Measurements from ENCODE around the gene DYNLT2B. TPM values are rescaled to one million over a fixed set of nuclear protein-coding genes. Genes with fewer than 3 reads are reported as not detected.
A peak's percentile ranks its signal among the peaks of the same experiment; 100 is the strongest.

DYNLT2B gene
- total RNA-seq, 1 donor from 2014 or later: 18.5 TPM

GRCh38 chr3:196355668-196356067 lies 37.6 kb upstream of the DYNLT2B start:
- Mint-ChIP-seq H3K4me1 (no peaks in the 10 kb centered on the region), H3K36me3 (peaks cover 61% of the 10 kb centered on the region), H3K9me3 (peaks cover 4% of the 10 kb centered on the region), H3K4me3 (no peak overlapping the region), H3K27me3 (ENCODE audit: low read depth) (no peaks in the 10 kb centered on the region), H3K27ac (no peak overlapping the region)
- no peak for TF ChIP-seq CTCF (IDR thresholded peaks at IDR 0.05; ENCODE audit: unreplicated experiment)
- no peak for DNase-seq (ENCODE audit: low spot score in 2 of 2, unreplicated experiment in 2 of 2)

- H3K36me3 Mint-ChIP-seq: peaks cover 62% of the 10 kb centered on the region
- no peaks in the 10 kb centered on the region for H3K27me3 Mint-ChIP-seq (ENCODE audit: low read depth)
- H3K9me3 Mint-ChIP-seq: no peaks in the 10 kb centered on the region
- TF ChIP-seq CTCF (IDR thresholded peaks at IDR 0.05; ENCODE audit: unreplicated experiment): no peak
- H3K4me1 Mint-ChIP-seq: no peaks in the 10 kb centered on the region
- H3K4me3 Mint-ChIP-seq: no peak overlapping the region
- H3K27ac Mint-ChIP-seq: no peak overlapping the region
- no peak for DNase-seq (ENCODE audit: low spot score in 2 of 2, unreplicated experiment in 2 of 2)
These were observed 36.1 kb upstream of the DYNLT2B start for GRCh38 chr3:196354132-196354531.

- Mint-ChIP-seq H3K4me3 (no peak overlapping the region), H3K27me3 (ENCODE audit: low read depth) (no peaks in the 10 kb centered on the region), H3K9me3 (no peaks in the 10 kb centered on the region), H3K4me1 (no peaks in the 10 kb centered on the region), H3K36me3 (peaks cover 65% of the 10 kb centered on the region), H3K27ac (peak overlapping the region; percentile 59)
- DNase-seq (ENCODE audit: low spot score in 2 of 2, unreplicated experiment in 2 of 2): no peak
- TF ChIP-seq CTCF (IDR thresholded peaks at IDR 0.05; ENCODE audit: unreplicated experiment): no peak
These were observed 33.5 kb upstream of the DYNLT2B start for GRCh38 chr3:196351541-196351940.

- no peak for TF ChIP-seq CTCF (IDR thresholded peaks at IDR 0.05; ENCODE audit: unreplicated experiment)
- Mint-ChIP-seq H3K36me3 (peaks cover 57% of the 10 kb centered on the region), H3K4me3 (no peak overlapping the region), H3K4me1 (no peaks in the 10 kb centered on the region), H3K27ac (no peak overlapping the region), H3K9me3 (no peaks in the 10 kb centered on the region), H3K27me3 (ENCODE audit: low read depth) (no peaks in the 10 kb centered on the region)
- DNase-seq (ENCODE audit: low spot score in 2 of 2, unreplicated experiment in 2 of 2): no peak
These were observed 32.0 kb upstream of the DYNLT2B start for GRCh38 chr3:196350067-196350466.

- no peak overlapping the region for H3K4me3 Mint-ChIP-seq
These were observed 30.7 kb upstream of the DYNLT2B start for GRCh38 chr3:196348698-196349097.

More at GRCh38 chr3:196348698-196349097, 30.7 kb upstream of the DYNLT2B start:
- no peak for TF ChIP-seq CTCF (IDR thresholded peaks at IDR 0.05; ENCODE audit: unreplicated experiment)
- DNase-seq (ENCODE audit: low spot score in 2 of 2, unreplicated experiment in 2 of 2): no peak
- H3K4me1 Mint-ChIP-seq: no peaks in the 10 kb centered on the region
- peaks cover 51% of the 10 kb centered on the region for H3K36me3 Mint-ChIP-seq
- no peaks in the 10 kb centered on the region for H3K9me3 Mint-ChIP-seq
- H3K27me3 Mint-ChIP-seq (ENCODE audit: low read depth): no peaks in the 10 kb centered on the region
- no peak overlapping the region for H3K27ac Mint-ChIP-seq

All from mesothelial cell of epicardium (in vitro differentiated cells).